ENCODE results near the gene LRMDA. TPM values are rescaled to one million over a fixed set of nuclear protein-coding genes. Genes with fewer than 3 reads are reported as not detected.

LRMDA gene
- total and polyA plus RNA-seq, 10 of the 15 experiments (the other 5 are each of a cell fraction or from before 2014, with no cell fraction given) = 0.07 to 0.54 (median 0.29) TPM; not detected in 4

DNA sequence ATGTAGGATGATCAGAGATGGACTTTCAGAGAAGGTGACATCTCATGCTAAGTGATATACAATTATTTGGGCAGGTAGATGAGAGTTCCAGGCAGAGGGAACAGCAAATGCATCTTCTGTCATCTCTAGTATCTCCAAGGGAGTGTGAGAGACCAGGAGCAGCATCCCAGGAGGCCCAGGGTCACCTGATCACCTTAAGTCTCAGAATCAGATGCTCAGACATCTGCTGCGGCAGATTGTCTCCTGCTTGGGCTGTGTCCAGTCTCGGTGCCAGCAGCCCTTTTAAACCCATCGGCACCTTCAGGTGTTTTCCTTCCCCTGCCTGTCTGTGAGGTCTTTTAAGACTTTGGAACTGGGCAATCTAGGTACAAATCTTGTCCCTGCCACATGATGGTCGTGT, 690.6 kb downstream of the LRMDA start (continued):
- TF ChIP-seq, protein P1, sequence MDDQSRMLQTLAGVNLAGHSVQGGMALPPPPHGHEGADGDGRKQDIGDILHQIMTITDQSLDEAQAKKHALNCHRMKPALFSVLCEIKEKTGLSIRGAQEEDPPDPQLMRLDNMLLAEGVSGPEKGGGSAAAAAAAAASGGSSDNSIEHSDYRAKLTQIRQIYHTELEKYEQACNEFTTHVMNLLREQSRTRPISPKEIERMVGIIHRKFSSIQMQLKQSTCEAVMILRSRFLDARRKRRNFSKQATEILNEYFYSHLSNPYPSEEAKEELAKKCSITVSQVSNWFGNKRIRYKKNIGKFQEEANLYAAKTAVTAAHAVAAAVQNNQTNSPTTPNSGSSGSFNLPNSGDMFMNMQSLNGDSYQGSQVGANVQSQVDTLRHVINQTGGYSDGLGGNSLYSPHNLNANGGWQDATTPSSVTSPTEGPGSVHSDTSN (IDR thresholded peaks at IDR 0.05; ENCODE audit: insufficient replicate concordance, low read depth, low read length) = no peak
- TF ChIP-seq, protein P2, sequence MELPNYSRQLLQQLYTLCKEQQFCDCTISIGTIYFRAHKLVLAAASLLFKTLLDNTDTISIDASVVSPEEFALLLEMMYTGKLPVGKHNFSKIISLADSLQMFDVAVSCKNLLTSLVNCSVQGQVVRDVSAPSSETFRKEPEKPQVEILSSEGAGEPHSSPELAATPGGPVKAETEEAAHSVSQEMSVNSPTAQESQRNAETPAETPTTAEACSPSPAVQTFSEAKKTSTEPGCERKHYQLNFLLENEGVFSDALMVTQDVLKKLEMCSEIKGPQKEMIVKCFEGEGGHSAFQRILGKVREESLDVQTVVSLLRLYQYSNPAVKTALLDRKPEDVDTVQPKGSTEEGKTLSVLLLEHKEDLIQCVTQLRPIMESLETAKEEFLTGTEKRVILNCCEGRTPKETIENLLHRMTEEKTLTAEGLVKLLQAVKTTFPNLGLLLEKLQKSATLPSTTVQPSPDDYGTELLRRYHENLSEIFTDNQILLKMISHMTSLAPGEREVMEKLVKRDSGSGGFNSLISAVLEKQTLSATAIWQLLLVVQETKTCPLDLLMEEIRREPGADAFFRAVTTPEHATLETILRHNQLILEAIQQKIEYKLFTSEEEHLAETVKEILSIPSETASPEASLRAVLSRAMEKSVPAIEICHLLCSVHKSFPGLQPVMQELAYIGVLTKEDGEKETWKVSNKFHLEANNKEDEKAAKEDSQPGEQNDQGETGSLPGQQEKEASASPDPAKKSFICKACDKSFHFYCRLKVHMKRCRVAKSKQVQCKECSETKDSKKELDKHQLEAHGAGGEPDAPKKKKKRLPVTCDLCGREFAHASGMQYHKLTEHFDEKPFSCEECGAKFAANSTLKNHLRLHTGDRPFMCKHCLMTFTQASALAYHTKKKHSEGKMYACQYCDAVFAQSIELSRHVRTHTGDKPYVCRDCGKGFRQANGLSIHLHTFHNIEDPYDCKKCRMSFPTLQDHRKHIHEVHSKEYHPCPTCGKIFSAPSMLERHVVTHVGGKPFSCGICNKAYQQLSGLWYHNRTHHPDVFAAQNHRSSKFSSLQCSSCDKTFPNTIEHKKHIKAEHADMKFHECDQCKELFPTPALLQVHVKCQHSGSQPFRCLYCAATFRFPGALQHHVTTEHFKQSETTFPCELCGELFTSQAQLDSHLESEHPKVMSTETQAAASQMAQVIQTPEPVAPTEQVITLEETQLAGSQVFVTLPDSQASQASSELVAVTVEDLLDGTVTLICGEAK (IDR thresholded peaks at IDR 0.05; ENCODE audit: borderline replicate concordance) = no peak

DNA sequence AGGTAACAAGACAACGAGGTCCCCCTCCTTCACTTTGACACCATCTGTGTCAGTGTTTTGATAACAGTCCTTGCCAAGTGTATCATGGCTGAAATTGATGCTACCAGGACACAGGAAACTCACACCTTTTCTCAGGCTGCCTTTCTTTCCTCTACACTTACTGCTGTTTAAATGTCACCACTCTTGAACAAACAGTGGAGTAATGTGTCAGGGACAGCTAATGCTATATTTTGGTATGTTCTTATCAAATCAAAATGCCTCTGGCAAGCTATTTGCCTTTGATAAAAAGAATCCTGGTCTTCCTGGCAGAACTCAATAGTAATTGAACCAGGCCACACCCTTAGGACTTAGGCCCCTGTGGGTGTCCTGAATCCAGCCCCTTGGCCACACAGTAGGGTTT, 692.9 kb downstream of the LRMDA start:
- no peaks in the 10 kb centered on the region for H3K79me2 ChIP-seq (ENCODE audit: control insufficient read depth, insufficient read depth, low read length)
- H4K20me1 ChIP-seq (ENCODE audit: control insufficient read depth, insufficient read depth) = no peaks in the 10 kb centered on the region
- in situ Hi-C loops (cut with MboI) (no loop called here), intact Hi-C loops (cut with micrococcal nuclease; ENCODE audit: unreplicated experiment) (no loop called here)
- FAIRE-seq = no peak
- no peaks in the 10 kb centered on the region for H3K36me3 ChIP-seq (ENCODE audit: control insufficient read depth in 2 of 2, insufficient read depth in 2 of 2, low read length in 1 of 2)
- BruUV-seq (replicated peaks) = no TSS peak
- POLR2A ChIA-PET = no interaction called here
- no peak overlapping the region for H3K4me3 ChIP-seq
- no peak for ATAC-seq
- DNase-seq (ENCODE audit: low read depth, low spot score) = no peak
- CTCF ChIA-PET = no interaction called here
- no peaks in the 10 kb centered on the region for H3K4me1 ChIP-seq (ENCODE audit: control insufficient read depth, insufficient read depth, low read length)
- RAD21 ChIA-PET (ENCODE audit: unreplicated experiment) = no interaction called here
- H3K4me2 ChIP-seq (ENCODE audit: control insufficient read depth, insufficient read depth) = no peak overlapping the region
- H3K27ac ChIP-seq (ENCODE audit: control insufficient read depth, insufficient read depth) = no peak overlapping the region
- H3K9me3 ChIP-seq (replicated peaks; ENCODE audit: control insufficient read depth, insufficient read depth, low read length) = no peaks in the 10 kb centered on the region
- H3K9ac ChIP-seq (ENCODE audit: control insufficient read depth, insufficient read depth, low read length) = no peak overlapping the region
- H2AFZ ChIP-seq (ENCODE audit: control insufficient read depth, low read depth, low read length) = no peak overlapping the region
- SMC1A ChIA-PET (ENCODE audit: uncharacterized antibody, unreplicated experiment) = no interaction called here
- WGBS (ENCODE audit: insufficient coverage, insufficient replicate concordance, low lambda C conversion rate, missing lambda C conversion rate) = 0% methylated on average over 1 of the region's 1 CpG
- H3K27me3 ChIP-seq (replicated peaks in 1 of 2; ENCODE audit: control insufficient read depth in 2 of 2, insufficient read depth in 2 of 2, low read length in 1 of 2) = no peaks in the 10 kb centered on the region
- TF ChIP-seq MTA3 (IDR thresholded peaks at IDR 0.05; ENCODE audit: borderline replicate concordance, low read length) = no peak
- TF ChIP-seq, protein P1 (IDR thresholded peaks at IDR 0.05; ENCODE audit: insufficient replicate concordance, low read depth, low read length) = no peak
- TF ChIP-seq RAD21 (IDR thresholded peaks at IDR 0.05; ENCODE audit: insufficient read depth, low read depth, low read length) = no peak
- no peak for TF ChIP-seq BMI1 (IDR thresholded peaks at IDR 0.05; ENCODE audit: borderline replicate concordance)
- no peak for TF ChIP-seq ETV6 (conservative IDR thresholded peaks at IDR 0.05 in 1 of 2, IDR thresholded peaks at IDR 0.05 in 1 of 2; ENCODE audit: borderline replicate concordance in 1 of 2, low read depth in 1 of 2)
- no peak for TF ChIP-seq ZZZ3 (IDR thresholded peaks at IDR 0.05; ENCODE audit: control insufficient read depth, insufficient read length, low read depth)
- TF ChIP-seq SMARCA5 (IDR thresholded peaks at IDR 0.05) = no peak
- TF ChIP-seq BACH1 (IDR thresholded peaks at IDR 0.05; ENCODE audit: borderline replicate concordance) = no peak
- TF ChIP-seq ASH2L (IDR thresholded peaks at IDR 0.05; ENCODE audit: borderline replicate concordance, low read depth) = no peak
- TF ChIP-seq, protein P3, sequence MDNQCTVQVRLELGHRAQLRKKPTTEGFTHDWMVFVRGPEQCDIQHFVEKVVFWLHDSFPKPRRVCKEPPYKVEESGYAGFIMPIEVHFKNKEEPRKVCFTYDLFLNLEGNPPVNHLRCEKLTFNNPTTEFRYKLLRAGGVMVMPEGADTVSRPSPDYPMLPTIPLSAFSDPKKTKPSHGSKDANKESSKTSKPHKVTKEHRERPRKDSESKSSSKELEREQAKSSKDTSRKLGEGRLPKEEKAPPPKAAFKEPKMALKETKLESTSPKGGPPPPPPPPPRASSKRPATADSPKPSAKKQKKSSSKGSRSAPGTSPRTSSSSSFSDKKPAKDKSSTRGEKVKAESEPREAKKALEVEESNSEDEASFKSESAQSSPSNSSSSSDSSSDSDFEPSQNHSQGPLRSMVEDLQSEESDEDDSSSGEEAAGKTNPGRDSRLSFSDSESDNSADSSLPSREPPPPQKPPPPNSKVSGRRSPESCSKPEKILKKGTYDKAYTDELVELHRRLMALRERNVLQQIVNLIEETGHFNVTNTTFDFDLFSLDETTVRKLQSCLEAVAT (IDR thresholded peaks at IDR 0.05) = no peak

All from GM12878 (cell line).